HEK293T (cell line): ENCODE results near the gene BLOC1S1.

Source experiments
- BHLHE40 ChIP-seq: fragments of 450-650 bp; IDR thresholded peaks from 2 replicates; pipeline ENCODE4 v1.6.1; 2016; ENCODE audit warnings: mild to moderate bottlenecking, moderate library complexity, borderline replicate concordance
- FOXM1 ChIP-seq: fragments of 450-650 bp; IDR thresholded peaks from 2 replicates; pipeline ENCODE4 v1.6.1; 2017; ENCODE audit warnings: mild to moderate bottlenecking, borderline replicate concordance
- SP1 ChIP-seq: fragments of 450-650 bp; IDR thresholded peaks from 2 replicates; pipeline ENCODE4 v1.6.1; 2017
- SUZ12 ChIP-seq: fragments of 450-650 bp; IDR thresholded peaks from 2 replicates; pipeline ENCODE4 v1.6.1; 2016; ENCODE audit warnings: mild to moderate bottlenecking
- TARDBP ChIP-seq: fragments of 450-650 bp; IDR thresholded peaks from 2 replicates; pipeline ENCODE4 v1.6.1; 2016
- ZNF384 ChIP-seq: fragments of 450-650 bp; IDR thresholded peaks from 2 replicates; pipeline ENCODE4 v1.6.1; 2016

GRCh38 chr12:55698965-55699364, 16.9 kb upstream of the BLOC1S1 start:
- TF ChIP-seq SUZ12 = no peak
- no peak for TF ChIP-seq ZNF384
- TF ChIP-seq FOXM1 = no peak
- no peak for TF ChIP-seq SP1
- no peak for TF ChIP-seq TARDBP
- no peak for TF ChIP-seq BHLHE40
